ENCODE measurements around the gene POLR1A.

The POLR1A gene

GRCh38 chr2:86056590-86057331 lies 48.9 kb downstream of the POLR1A start:
- DNase-seq, result no peak

GRCh38 chr2:86055314-86055713 lies 50.4 kb downstream of the POLR1A start:
- no peak for DNase-seq

GRCh38 chr2:86054535-86055082 lies 51.1 kb downstream of the POLR1A start:
- no peak for DNase-seq

DNA sequence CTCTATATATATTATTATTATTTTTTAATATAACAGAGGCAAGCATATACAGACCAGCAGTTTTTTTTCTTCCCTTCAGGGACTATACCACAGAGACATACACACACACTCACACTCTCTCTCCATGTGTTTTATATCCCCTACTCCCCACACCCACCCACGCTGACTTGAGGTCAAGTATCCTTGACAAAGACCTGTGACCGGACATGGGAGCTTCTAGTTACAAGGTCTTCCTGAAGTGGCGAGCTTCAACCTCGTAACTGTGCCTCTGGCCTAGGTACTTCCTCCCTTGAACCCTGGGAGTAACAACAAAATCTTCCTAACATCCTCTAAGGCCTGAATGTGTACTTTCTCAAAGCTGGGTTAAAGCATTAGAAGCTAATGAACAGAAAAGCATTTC lies 52.5 kb downstream of the POLR1A start:
- DNase-seq, result no peak

GRCh38 chr2:86052676-86053075 lies 53.0 kb downstream of the POLR1A start:
- DNase-seq, result no peak

DNA sequence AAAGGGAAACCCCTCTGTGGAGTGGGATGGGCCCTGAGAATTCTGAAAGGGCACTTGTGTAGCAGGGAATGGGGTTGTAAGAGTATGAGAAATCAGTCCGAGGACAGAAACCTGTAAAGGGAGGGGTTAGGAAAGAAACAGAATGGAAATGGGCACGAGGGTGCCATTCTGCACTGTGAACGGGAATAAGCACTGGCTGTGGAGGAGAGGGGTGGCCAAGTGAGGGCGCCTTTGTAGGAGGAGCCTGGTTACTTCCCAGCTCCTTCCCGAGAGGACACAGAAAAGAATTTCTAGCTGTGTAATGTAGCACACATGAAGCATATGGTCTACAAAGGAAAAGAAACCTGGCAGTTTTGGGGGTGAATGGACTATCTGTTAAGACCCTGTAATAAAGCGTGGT lies 53.4 kb downstream of the POLR1A start:
- no peak for DNase-seq

DNA sequence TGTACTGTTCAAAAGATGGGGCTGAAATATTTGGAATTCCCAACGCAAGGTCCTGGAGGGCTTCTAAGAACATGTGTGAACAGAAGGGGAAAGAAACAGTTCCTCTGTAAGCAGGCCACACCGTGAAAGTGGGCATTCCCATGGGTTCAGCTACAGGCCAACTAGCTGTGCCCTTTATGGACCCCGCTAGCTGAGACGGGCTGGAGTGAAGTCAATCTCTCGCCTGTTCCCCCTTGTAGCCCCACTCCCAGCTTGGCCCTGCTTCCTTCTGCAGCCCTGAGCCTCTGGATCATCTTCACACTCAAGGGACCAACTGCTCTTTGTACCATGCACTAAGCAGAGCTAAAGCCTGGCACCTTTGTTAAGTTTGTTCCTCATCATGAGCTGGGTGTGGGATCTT lies 55.4 kb downstream of the POLR1A start:
- DNase-seq, result no peak

GRCh38 chr2:86049529-86049928 lies 56.2 kb downstream of the POLR1A start:
- no peak for DNase-seq

GRCh38 chr2:86048888-86049287 lies 56.8 kb downstream of the POLR1A start:
- DNase-seq, result no peak

DNA sequence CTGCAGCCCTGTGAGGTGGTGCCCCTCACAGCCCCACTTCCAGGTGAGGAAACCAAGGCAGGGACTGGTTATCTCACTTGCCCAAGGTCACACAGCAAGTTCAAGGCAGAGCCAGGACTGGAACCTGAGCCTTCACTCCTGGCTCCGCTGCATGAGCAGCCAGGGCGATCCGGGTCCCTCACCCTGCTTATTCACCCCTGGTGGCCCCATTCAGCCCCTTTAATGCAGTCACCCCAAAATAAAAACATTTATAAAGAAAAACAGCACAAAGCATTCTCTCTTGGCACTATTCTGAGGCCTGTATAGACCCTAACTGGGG lies 57.3 kb downstream of the POLR1A start:
- no peak for DNase-seq

GRCh38 chr2:86047575-86048382 lies 57.9 kb downstream of the POLR1A start:
- no peak for DNase-seq

- DNase-seq, result no peak
Measured at GRCh38 chr2:86045541-86045940, 60.1 kb downstream of the POLR1A start.

DNA sequence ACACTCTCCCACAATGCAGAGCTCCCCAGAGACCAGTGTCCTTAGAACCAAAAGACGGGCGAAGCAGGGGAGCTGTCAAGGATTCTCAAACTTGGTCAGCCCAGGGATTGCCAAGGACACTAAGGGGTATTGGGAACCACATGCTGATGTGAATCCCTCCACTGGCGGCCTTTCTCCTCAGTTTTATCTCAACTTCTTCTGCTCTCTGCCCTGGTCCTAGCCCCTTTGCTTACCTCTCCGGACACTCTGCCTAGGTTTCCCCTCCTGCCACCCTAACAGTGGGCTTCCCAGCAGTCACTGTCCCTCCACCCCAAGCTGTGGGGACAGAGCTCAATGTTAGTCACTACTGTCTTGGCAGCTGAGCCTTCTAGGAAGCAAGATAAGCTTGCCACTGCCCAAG lies 61.1 kb downstream of the POLR1A start:
- DNase-seq, result no peak

DNA sequence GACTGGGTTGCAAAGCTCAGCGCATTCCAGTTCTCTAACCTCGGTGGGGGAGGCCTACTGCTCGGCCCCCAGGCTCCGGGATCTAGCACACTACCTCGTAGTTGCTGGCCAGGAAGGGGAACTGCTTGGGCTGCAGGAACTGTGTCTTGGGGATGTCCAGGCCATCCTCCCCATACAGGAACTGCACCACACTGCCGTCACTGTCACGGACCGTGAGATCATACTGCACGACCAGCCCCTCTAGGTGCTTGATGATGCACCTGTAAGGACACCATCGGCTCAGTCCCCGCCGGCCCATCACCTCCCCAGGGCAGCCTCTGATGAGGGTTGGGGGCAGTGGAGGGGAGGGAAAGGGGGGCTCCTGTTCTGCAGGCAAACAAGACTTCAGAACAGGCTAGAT lies 61.6 kb downstream of the POLR1A start:
- DNase-seq, result no peak

DNA sequence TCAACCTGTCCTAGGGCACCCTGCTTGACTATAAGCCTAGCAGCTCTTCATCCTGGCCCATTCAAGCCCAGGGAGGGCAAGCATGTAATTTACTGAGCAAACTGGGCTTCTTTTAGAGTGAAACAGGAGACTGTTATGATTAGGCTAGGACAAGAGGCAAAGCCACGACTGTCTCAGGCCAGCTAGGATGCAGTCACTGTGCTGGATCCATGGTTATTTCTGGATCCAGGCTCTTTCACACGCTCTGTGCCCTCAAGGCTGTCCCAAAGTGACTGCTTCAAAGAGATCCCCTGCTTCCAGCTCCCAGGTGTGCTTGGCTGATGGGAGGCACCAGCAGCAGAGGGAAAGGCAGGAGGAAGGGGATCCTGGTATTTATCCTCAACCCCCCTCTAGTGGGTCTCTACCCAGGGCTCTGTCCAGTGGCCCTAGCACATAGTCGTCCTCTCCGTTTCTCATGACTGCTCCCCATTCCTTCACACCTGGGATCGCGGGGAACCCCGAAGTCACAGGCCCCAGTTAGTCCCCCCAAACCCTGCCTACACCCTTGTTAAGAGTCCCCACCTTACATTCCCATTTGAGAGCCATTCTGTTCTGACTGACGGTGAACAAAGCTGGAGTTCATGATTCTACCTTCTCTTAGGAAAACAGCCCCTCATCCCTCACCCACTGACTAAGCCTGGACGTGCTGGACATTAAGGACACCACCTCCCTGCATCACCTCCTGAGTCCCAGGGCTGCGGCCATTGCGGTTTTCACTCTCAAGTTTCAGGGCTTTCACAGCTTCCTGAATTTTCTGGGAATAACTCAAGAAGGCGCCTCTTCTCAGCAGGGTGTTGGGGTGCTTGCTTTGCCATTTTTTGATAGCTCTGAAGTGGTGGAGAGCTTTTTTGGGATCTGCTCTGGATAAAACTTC lies 63.2 kb downstream of the POLR1A start:
- DNase-seq, result no peak

DNA sequence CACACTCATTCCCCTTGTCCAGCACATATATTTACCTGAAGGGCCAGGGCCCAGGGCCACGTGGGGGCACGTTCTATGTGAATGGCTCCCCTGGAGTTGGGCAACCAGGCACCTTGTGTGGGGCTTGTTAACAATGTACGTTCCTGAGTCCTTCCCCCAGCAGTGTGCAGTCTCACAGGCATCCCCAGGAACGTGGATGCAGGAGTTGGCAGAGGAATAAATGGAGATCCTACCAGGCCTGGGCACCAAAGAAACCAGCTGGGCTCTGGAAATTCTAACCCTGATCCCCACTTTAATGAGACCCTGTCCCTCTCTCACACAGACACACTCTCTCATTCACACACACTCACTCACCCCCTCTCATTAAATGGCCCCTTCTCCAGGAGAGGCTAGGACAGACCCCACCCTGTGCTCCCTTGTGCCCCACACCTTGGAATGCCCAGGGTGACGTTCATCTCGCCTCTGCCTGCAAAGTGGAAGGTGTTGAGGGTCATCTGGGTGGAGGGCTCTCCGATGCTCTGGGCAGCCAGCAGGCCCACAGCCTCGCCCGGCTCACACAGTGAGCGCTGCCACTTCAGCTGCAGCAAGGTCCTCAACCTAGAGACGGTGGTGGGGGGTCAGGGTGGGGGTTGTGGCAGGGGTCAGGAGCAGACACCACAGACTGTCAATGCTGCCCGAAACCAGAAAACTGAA lies 65.6 kb downstream of the POLR1A start:
- DNase-seq, result no peak

DNA sequence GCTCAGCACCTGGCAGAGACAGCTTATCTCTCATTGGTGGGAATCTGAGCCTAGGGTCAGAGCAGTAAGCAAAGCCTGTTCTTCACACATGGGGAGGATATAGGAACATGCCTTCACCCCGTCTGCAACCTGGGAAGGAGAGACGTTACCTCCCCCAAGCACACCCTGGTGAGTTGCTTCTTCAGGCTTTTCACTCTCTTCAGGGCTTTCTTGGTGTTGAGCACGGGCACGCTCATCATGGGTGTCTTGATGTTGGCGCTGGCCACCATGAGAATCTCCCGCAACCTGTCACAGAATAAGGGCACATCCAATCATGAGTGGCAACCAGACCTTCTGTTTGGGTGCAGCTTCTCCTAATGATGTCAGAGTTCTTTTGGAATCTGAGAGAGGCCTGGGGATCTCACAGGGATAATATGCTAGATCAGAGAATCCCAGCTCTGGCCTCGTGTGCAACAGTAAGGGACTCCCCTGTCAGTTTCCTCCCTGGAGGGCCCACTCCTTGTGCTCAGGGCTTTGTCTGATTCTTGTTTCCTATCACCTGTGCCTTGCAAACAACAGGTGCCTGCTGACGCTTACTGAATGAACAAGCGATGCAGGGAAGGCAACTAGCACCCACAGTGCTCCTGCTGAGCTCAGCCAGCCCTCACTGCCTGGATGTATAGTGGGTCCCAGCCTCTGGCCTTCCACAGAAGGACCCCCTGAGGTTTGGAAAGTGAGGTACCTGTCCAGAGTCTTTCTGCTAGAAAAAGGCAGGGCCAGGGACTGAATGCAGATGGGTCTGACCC lies 66.3 kb downstream of the POLR1A start:
- DNase-seq, result peak; percentile 42

GRCh38 chr2:86038291-86039081 lies 67.2 kb downstream of the POLR1A start:
- peak; percentile 69 for DNase-seq

DNA sequence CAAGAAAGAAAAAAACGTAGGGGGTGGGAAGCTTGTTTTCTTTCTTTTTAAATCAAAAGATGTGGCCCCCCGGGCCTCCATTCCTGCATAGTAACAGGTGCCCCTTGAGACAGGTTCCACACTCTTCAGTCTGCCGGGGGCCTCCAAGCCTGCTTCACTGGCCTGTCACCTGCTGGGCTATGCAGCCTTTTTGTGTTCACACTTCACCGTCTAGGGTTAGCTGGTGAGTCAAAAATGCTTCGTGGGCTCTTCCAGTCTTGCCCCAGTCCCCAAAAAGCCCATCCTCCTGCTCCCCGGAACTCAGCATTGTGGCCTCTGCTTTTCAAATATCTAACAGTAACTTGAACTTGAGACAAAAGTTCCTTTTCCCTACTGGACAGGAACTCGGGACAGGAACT lies 67.9 kb downstream of the POLR1A start:
- peak; percentile 47 for DNase-seq

- DNase-seq, result peak; percentile 66
Measured at GRCh38 chr2:86037141-86037794, 68.4 kb downstream of the POLR1A start.

All from NK-92 treated with Interleukin-12 subunit alpha and Interleukin-12 subunit beta, amount 100 ng/mL, for 24 hours (cell line).